RKO (cell line): ENCODE measurements around the gene PPP4R3B.

Source experiments
- DNase-seq: peaks from one replicate; pipeline ENCODE4 v3.0.0-alpha.2; 2016; ENCODE audit warnings: low spot score

PPP4R3B gene

GRCh38 chr2:55511508-55512124 lies 105.8 kb downstream of the PPP4R3B start:
- peak; percentile 83 for DNase-seq

- DNase-seq, result no peak
Observed at GRCh38 chr2:55502590-55503141, 114.8 kb downstream of the PPP4R3B start.

DNA sequence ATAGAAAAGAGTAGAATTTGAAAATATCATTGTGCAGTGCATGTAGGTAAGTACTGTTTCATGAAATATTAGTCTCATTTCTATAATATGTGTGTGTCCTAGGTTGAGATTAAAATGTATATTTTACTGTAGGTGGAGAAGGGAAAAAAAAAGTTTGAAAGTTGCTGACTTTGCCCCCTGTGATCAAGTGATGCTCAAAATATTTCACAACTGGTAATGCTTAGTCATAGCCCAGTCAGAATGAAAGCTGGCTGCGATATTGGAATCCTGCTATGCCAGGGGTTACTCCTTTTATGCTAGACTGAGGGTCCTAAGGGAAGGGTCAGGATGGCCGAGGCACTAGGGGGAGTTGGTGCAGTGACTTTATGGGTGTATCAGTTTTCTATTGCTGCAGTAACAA lies 117.4 kb downstream of the PPP4R3B start:
- peak; percentile 64 for DNase-seq

- no peak for DNase-seq
Observed at GRCh38 chr2:55498582-55498981, 118.8 kb downstream of the PPP4R3B start.
